GM21529 (cell line): ENCODE results near the gene AIFM3.

Experiments used
- ATAC-seq: cut with Tn5 transposase; IDR thresholded peaks from one replicate; pipeline ENCODE4 v1.9.1; 2021; ENCODE audit not compliant: unreplicated experiment

Gene AIFM3

DNA sequence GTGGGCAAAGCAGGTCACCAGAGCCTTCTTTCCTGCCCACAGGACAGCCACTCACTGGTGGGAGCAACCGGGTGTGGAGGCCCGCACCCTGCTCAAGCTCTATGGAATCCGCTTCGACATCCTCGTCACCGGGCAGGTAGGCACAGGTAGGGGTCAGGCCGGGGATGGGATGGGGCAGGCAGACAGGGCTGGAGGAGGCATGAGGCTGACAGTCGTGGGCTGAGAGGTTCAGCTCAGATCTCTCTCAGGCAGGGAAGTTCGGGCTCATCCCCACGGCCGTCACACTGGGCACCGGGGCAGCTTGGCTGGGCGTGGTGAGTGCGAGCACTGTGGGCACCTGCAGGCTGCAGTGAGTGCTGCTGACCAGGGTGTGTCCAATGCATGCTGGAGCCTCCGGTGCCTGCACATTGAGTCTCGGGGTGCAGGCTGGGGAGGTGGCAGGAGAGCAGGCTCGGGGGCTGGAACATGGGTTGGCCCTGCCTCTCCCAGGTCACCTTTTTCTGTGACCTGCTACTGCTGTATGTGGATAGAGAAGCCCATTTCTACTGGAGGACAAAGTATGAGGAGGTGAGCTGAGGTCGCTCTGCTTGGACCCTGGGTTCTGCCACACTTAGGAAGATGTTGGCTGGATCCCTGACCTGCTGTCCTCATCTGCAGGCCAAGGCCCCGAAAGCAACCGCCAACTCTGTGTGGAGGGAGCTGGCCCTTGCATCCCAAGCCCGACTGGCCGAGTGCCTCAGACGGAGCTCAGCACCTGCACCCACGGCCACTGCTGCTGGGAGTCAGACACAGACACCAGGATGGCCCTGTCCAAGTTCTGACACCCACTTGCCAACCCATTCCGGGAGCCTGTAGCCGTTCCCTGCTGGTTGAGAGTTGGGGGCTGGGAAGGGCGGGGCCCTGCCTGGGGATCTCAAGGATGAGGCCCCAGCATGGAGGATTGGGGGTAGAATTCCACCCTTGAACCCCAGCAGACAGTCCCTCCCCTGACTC is 59.0 kb downstream of the AIFM3 start:
- no peak for ATAC-seq

DNA sequence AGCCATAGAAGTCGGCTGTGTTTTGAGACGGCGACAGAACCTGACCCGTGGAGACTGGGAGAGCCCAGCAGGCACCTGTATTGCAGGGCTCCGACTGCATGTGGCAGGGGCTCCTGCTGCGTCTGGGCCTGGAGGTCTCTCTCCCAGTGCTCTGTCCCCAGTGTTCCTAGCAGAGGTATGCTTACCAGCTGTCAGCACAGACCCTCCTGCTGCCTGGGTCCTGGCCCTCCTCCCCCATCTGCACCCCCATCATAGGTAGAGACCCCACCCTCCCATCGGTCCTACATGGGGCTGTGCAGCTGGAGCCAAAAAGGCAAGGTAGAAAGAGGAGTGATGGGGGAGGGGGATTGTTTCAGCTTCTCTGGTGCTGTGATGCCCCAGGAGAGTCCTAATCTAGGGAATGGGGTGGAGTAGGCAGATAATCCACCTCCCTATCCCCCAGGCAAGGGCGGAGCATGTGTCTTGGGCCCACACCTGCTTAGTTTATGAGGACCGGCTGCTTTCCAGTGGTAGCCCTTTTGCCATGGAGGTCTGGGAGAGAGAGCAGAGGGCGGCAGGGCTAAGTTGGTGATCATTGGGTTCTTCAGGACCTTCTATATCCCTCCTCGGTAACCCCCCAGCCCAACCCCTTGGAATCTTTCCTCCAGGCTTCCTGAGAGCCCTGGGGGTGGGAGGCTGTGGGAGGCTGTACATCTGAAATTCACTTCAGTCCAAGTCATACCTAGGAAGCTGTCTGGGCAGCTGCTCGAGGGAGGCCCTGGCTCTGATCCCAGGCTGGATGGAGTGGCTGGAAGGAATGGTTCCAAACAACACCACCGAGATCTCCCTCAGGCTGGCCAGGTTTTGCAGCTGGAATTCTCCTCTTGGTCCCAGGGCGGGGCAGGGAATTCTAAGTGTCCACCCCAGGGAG is 60.0 kb downstream of the AIFM3 start:
- no peak for ATAC-seq

DNA sequence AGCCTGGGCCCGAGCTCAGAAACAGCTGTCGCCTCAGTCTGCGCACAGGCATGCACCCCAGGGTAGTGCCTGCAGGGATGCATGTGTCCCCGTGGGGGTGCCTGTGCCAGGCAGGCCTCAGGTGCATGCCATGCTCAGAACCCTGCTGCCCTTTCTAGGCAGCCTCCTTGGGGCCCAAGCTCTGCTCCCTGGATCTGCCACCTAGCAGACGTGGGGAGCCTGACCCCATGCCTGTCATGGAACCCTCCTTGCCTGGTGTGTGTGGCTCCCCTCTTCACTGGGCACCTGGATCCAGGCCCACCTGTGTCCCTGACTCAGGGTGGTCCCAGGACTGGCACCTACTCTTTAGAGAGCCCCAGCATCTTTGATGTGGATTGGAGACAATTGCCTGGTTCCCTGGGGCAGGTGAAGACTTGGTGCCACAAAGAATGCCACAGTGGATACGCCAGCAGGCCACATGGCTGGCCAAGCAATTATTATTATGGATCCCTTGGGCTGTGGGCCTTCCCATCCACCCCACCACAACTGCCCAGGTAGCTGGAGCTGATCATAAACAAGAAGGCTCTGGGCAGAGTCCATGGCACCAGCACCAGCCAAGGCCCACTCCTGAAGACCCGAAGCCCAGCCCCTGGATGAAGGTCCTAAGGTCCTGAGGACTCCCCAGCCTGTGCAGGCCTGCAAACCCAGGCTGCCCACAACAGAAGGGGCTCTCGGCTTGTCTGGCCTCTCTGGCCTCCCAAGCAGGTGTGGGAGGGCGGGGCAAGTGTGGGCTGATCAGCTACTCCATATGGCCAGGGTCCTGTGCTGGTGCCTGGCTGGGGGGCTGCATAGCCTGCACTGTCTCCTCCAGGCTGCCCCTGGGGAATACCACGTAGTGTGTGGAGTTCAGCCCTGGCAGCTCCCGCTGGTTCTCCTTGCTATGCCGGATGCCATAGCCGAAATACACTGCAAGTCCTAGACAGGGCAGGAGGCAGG is 61.5 kb downstream of the AIFM3 start:
- ATAC-seq, result no peak

DNA sequence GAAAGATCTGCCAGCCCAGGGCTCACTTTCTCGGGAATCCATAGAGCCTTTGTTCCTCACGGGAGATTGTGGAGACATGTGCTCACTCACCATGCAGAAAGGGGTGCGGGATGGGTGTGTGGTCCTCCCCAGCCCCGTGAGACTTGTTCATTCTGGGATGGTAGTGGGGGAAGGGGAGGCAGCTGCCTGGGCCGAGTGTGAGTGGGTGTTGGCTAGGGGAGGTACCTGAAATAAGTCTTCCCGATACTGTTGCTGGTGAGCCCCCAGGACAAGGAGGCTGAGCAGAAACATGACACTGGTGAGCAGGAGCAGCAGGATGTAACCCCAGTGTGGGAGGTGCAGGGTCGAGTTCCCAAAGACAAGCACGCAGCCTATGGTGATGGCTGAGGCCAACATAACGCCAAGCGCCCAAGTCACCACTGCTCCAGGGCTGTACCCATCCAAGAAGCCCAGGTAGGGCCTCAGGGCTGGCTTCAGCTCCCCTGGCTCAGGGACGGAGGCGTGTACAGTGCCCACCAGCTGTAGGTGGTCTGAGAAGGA is 62.5 kb downstream of the AIFM3 start:
- no peak for ATAC-seq

DNA sequence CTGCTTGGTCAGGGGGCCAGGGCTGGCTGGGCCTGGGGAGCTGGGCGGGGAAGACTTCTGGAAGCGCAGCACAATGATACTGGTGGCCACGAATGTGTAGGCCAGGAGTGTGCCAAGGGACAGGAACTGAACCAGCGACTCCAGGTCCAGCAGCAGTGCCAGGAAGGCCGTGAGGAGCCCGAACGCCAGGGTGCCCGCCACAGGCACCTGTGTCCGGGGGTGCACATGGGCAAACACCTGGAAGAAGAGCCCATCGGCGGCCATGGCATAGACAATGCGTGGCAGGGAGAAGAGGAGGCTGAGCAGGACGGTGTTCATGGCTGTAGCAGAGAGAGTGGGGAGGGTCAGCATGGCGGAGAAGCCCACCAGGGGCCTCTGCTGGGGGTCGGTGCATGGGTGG is 63.0 kb downstream of the AIFM3 start:
- ATAC-seq, result no peak
